Activated naive CD4-positive, alpha-beta T cell treated with anti-CD3 and anti-CD28 coated beads, Interleukin-2, amount 50 U/mL, for 24 hours (primary cell): ENCODE data around the gene MGAT2.
A peak's percentile ranks its signal among the peaks of the same experiment; 100 is the strongest.
"Not testable (repeated sequence)": the region's sequence is repeated elsewhere in the genome, so short reads cannot be mapped to it uniquely, and the experiment has no call there.

Experiments
- H3K27ac Mint-ChIP-seq: one replicate; pipeline ENCODE4 v1.8.0; 2021; ENCODE audit warnings: mild to moderate bottlenecking, mixed read lengths
- H3K27me3 Mint-ChIP-seq: one replicate; pipeline ENCODE4 v1.8.0; 2021; ENCODE audit warnings: mixed read lengths
- H3K36me3 Mint-ChIP-seq: one replicate; pipeline ENCODE4 v1.8.0; 2021; ENCODE audit warnings: mixed read lengths
- H3K4me1 Mint-ChIP-seq: one replicate; pipeline ENCODE4 v1.8.0; 2021; ENCODE audit warnings: mixed read lengths
- H3K4me3 Mint-ChIP-seq: one replicate; pipeline ENCODE4 v1.8.0; 2021; ENCODE audit warnings: mild to moderate bottlenecking, mixed read lengths
- H3K9me3 Mint-ChIP-seq: one replicate; pipeline ENCODE4 v1.8.0; 2021; ENCODE audit warnings: mixed read lengths

Gene MGAT2

GRCh38 chr14:49620182-49621113 lies at the start of gene MGAT2, which contains the start of gene RPL36AL:
Gene MGAT2 (plus strand): TSS chr14:49620799. CDS start chr14:49621269, 470 bp downstream.
Gene RPL36AL (minus strand): TSS chr14:49620626. CDS start chr14:49619104, 1,522 bp downstream.
- H3K36me3 Mint-ChIP-seq, result peaks cover 15% of the 10 kb centered on the region
- H3K4me3 Mint-ChIP-seq, result peak within 1 kb of the TSS; percentile 98
- H3K27me3 Mint-ChIP-seq, result no peaks in the 10 kb centered on the region
- H3K4me1 Mint-ChIP-seq, result peaks cover 46% of the 10 kb centered on the region
- no peaks in the 10 kb centered on the region for H3K9me3 Mint-ChIP-seq
- H3K27ac Mint-ChIP-seq, result peak within 1 kb of the TSS; percentile 98

- Mint-ChIP-seq H3K27ac (no peak overlapping the region), H3K4me3 (no peak overlapping the region), H3K36me3 (peaks cover 23% of the 10 kb centered on the region), H3K9me3 (no peaks in the 10 kb centered on the region), H3K27me3 (no peaks in the 10 kb centered on the region), H3K4me1 (peaks cover 26% of the 10 kb centered on the region)
Measured at GRCh38 chr14:49574038-49574437, 46.6 kb upstream of the MGAT2 start.

DNA sequence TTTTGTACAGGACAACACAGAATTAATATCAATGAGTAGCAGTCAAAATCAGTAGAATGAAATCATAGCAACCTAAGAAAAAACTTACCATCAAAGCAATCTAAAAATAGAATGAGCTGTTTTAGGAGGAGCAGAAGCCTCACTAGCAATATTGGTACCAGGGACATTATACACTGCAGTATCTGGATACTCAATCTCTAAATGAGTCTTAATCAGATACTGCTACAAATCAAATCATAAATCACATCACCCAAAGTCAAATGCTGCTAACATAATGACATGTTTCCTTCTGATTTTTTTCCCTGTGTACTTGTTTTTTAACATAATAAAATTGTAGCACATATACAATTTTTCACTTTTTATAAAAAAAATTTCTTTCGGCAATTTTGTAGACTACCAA lies 42.5 kb upstream of the MGAT2 start:
- Mint-ChIP-seq H3K4me1 (peaks cover 63% of the 10 kb centered on the region), H3K27me3 (no peaks in the 10 kb centered on the region), H3K27ac (no peak overlapping the region), H3K4me3 (no peak overlapping the region), H3K36me3 (peaks cover 28% of the 10 kb centered on the region), H3K9me3 (no peaks in the 10 kb centered on the region)

GRCh38 chr14:49579841-49580240 lies 40.8 kb upstream of the MGAT2 start:
- Mint-ChIP-seq H3K36me3 (peaks cover 40% of the 10 kb centered on the region), H3K4me3 (peak overlapping the region; percentile 1), H3K27me3 (no peaks in the 10 kb centered on the region), H3K27ac (peak overlapping the region; percentile 69), H3K4me1 (peaks cover 68% of the 10 kb centered on the region), H3K9me3 (no peaks in the 10 kb centered on the region)

GRCh38 chr14:49581209-49582112 lies 39.1 kb upstream of the MGAT2 start:
- Mint-ChIP-seq H3K27me3 (no peaks in the 10 kb centered on the region), H3K4me1 (peaks cover 62% of the 10 kb centered on the region), H3K4me3 (peak overlapping the region; percentile 94), H3K36me3 (peaks cover 51% of the 10 kb centered on the region), H3K27ac (peak overlapping the region; percentile 91), H3K9me3 (no peaks in the 10 kb centered on the region)

- Mint-ChIP-seq H3K4me3 (peak overlapping the region; percentile 94), H3K4me1 (peaks cover 65% of the 10 kb centered on the region), H3K9me3 (no peaks in the 10 kb centered on the region), H3K27me3 (no peaks in the 10 kb centered on the region), H3K27ac (peak overlapping the region; percentile 91), H3K36me3 (peaks cover 51% of the 10 kb centered on the region)
Measured at GRCh38 chr14:49582113-49582977, 38.3 kb upstream of the MGAT2 start.

GRCh38 chr14:49583629-49584028 lies 37.0 kb upstream of the MGAT2 start:
- peak overlapping the region; percentile 94 for H3K4me3 Mint-ChIP-seq
- H3K27me3 Mint-ChIP-seq, result no peaks in the 10 kb centered on the region
- peaks cover 44% of the 10 kb centered on the region for H3K36me3 Mint-ChIP-seq
- H3K4me1 Mint-ChIP-seq, result peaks cover 56% of the 10 kb centered on the region
- no peaks in the 10 kb centered on the region for H3K9me3 Mint-ChIP-seq
- H3K27ac Mint-ChIP-seq, result peak overlapping the region; percentile 94

DNA sequence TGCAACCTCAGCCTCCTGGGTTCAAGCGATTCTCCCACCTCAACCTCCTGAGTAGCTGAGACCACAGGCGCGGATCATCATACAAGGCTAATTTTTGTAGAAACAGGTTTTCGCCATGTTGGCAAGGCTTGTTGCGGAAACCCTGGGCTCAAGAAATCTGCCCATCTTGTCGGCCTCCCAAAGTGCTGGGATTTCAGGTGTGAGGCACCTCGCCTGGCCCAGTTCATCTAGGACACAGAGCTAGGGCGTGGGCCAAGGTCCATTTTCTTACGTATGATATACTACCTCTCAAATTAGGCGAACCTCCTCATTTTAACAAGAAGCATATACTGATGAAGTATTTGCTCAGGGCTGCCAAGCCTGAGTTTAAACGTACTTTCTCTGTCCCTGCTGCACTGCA lies 36.5 kb upstream of the MGAT2 start:
- Mint-ChIP-seq H3K27me3 (no peaks in the 10 kb centered on the region), H3K4me1 (peaks cover 52% of the 10 kb centered on the region), H3K9me3 (no peaks in the 10 kb centered on the region), H3K4me3 (peak overlapping the region; percentile 94), H3K27ac (peak overlapping the region; percentile 94), H3K36me3 (peaks cover 44% of the 10 kb centered on the region)

DNA sequence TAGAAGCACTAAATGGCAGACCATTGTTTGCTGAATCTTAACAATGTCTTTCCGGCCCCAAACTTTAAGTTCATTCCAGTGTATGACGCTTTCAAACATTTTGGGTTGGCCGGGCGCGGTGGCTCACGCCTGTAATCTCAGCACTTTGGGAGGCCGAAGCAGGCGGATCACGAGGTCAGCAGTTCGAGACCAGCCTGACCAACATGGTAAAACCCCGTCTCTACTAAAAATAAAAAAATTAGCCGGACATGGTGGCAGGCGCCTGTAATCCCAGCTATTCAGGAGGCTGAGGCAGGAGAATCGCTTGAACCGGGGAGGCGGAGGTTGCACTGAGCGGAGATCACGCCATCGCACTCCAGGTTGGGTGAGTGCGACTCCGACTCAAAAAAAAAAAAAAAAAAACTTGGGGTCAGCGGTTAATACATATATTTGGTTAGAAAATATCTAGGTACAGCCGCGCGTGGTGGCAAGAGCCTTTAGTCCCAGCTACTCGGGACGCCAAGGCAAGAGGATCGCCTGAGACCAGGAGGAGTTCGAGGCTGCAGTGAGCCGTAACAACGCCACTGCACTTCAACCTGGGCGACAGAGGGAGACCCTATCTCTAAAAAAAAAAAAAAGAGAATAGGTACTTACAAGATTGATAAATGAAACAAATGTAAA lies 35.5 kb upstream of the MGAT2 start:
- not testable (repeated sequence) for H3K27me3 Mint-ChIP-seq
- H3K4me3 Mint-ChIP-seq, result peak overlapping the region; percentile 94
- H3K36me3 Mint-ChIP-seq, result peaks cover 43% of the 10 kb centered on the region

GRCh38 chr14:49585803-49586672 lies 34.6 kb upstream of the MGAT2 start, which contains the start of gene RPS29:
Gene RPS29 (minus strand): TSS chr14:49586380. CDS start chr14:49586346, 34 bp downstream.
- H3K36me3 Mint-ChIP-seq, result peaks cover 41% of the 10 kb centered on the region
- H3K4me3 Mint-ChIP-seq, result peak within 1 kb of the TSS; percentile 94
- H3K27me3 Mint-ChIP-seq, result no peaks in the 10 kb centered on the region
- peaks cover 41% of the 10 kb centered on the region for H3K4me1 Mint-ChIP-seq
- peak within 1 kb of the TSS; percentile 94 for H3K27ac Mint-ChIP-seq
- no peaks in the 10 kb centered on the region for H3K9me3 Mint-ChIP-seq

More for the DNA sequence above, 35.5 kb upstream of the MGAT2 start:
- not testable (repeated sequence) for H3K9me3 Mint-ChIP-seq
- Mint-ChIP-seq H3K27ac (peak overlapping the region; percentile 94), H3K4me1 (peaks cover 46% of the 10 kb centered on the region)

GRCh38 chr14:49586673-49587460 lies 33.7 kb upstream of the MGAT2 start:
- peak overlapping the region; percentile 94 for H3K4me3 Mint-ChIP-seq
- peaks cover 32% of the 10 kb centered on the region for H3K4me1 Mint-ChIP-seq
- H3K27ac Mint-ChIP-seq, result peak overlapping the region; percentile 94
- H3K9me3 Mint-ChIP-seq, result no peaks in the 10 kb centered on the region
- no peaks in the 10 kb centered on the region for H3K27me3 Mint-ChIP-seq
- peaks cover 36% of the 10 kb centered on the region for H3K36me3 Mint-ChIP-seq

DNA sequence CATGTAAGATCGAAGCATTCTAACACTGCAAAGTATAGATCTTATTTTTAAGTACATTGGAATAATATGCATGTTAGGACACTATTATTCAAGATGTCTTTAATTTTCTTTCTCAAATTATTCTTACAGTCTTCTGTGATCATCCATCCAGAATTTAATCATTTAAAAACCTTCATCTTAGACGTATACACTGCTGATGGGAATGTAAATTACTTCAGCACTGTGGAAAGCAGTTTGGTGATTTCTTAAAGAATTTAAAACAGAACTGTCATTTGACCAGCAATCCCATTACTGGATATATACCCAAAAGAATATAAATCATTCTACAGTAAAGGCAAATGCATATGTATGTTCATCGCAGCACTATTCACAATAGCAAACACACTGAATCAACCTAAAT lies 31.2 kb upstream of the MGAT2 start:
- no peaks in the 10 kb centered on the region for H3K9me3 Mint-ChIP-seq
- peaks cover 15% of the 10 kb centered on the region for H3K36me3 Mint-ChIP-seq
- no peak overlapping the region for H3K4me3 Mint-ChIP-seq
- peaks cover 8% of the 10 kb centered on the region for H3K4me1 Mint-ChIP-seq
- H3K27me3 Mint-ChIP-seq, result no peaks in the 10 kb centered on the region
- peak overlapping the region; percentile 53 for H3K27ac Mint-ChIP-seq

DNA sequence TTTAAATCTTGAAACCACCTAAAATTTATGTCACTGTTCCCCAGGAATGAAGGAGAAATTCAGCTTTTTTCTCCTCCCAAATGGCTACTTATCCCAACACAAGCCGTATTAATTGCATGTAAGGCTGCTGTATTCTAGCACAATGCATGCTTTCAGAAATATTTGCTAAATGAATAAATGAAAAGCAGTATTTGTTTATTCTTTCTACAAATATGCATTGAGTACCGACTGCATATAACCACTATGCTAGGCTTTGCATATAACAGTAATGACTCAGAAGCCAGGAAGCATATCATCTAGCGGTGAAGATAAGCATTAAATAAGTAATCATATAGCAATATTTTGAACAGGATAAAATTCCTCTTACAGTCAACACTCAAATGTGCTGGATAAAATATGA lies 27.6 kb upstream of the MGAT2 start:
- no peaks in the 10 kb centered on the region for H3K27me3 Mint-ChIP-seq
- no peaks in the 10 kb centered on the region for H3K36me3 Mint-ChIP-seq
- peaks cover 15% of the 10 kb centered on the region for H3K4me1 Mint-ChIP-seq
- no peak overlapping the region for H3K4me3 Mint-ChIP-seq
- H3K27ac Mint-ChIP-seq, result no peak overlapping the region
- no peaks in the 10 kb centered on the region for H3K9me3 Mint-ChIP-seq
